HG02588 (cell line): ENCODE data around the gene RPAP3.
A peak's percentile ranks its signal among the peaks of the same experiment; 100 is the strongest.

Experiments
- ATAC-seq: cut with Tn5 transposase; IDR thresholded peaks from one replicate; pipeline ENCODE4 v1.9.1; 2021; ENCODE audit warnings: mild to moderate bottlenecking, moderate library complexity; ENCODE audit not compliant: unreplicated experiment

RPAP3 gene

DNA sequence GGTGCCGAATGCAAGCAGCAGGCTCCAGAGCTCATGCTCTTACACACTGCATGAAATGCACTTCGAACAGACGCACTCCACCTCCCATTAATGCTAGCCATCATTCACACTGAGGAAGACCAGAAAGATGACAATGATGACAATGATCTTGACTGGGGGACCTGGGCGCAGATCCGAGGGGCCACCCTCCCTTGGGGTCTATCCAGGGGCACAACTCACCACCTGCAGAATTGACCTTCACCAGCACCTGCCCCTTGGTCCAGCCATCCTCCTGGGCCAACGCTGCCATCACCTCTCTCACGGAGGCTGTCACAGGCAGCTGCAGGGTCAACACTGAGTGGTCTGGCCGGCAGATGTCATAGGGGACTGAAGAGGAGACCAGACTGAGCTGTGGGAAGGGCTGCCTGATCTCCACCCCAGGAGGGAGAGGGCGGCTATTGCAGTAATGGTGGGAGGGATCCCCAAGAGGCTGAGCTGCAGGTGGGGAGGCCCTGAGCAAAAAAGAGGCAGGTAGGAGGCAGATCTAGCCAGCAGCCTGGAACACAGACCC lies 37.6 kb upstream of the RPAP3 start:
- no peak for ATAC-seq

DNA sequence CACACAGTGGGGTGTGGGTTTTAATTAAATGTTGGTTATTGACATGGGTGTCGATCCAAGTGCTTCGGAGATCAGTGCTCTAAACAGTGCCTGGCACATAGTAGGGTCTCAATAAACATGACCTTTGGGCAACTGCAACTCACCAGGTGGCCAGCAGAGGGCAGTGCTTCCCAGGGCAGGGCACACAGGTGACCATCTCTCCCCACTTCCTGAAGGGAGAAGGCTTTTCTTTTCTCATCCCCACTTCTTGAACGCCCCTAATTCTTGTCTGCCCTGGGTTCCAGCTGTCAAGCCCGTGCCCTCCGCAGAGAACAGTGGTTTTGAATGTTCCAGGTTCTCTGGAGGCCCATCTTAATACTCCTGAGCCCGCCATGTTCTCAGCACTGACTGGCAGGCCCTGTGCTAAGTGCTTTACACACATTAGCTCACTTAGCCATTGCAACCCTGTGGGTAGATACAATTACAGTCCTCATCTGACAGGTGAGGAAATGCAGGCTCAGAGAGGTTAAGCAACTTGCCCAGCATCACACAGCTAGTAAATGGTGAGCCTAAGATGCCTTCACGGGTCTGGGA lies 36.5 kb upstream of the RPAP3 start:
- ATAC-seq, result no peak

- ATAC-seq, result no peak
These were observed 35.5 kb upstream of the RPAP3 start for GRCh38 chr12:47741340-47741703.

DNA sequence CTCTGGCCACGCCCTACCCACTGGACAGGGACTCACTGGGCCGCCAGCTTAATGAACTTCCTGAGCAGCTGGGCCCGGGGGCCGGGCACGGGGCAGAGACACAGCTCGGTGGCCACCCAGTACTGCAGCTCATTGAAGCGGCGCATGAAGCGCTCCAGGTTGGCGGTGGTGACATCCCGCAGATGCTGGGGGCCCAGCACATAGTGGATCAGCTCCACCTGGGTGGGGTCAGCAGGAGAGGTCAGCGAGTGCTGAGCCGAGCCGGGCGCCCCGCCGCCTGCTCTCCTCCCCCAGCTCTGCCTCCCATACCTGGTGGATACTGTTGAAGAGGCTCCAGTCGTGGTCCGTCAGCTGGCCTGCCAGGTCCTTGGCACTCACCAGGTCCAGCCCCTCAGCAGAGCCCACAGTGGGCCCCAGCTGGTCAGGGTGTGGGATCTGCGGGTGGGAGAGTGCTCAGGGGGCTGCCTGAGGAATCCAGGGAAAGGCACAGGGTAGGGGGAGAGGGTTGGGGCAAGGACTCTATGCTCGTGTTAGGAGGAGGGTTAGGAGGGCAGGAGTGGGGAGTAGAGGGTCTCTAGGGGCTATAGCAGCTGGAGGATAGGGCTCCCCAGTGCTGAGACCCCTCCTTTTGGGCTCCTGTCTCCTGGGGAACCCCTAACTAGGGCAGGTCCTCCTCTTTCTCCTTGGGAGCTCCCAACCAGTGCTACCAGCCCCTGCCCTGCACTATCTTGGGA lies 34.9 kb upstream of the RPAP3 start:
- ATAC-seq, result peak; percentile 31

DNA sequence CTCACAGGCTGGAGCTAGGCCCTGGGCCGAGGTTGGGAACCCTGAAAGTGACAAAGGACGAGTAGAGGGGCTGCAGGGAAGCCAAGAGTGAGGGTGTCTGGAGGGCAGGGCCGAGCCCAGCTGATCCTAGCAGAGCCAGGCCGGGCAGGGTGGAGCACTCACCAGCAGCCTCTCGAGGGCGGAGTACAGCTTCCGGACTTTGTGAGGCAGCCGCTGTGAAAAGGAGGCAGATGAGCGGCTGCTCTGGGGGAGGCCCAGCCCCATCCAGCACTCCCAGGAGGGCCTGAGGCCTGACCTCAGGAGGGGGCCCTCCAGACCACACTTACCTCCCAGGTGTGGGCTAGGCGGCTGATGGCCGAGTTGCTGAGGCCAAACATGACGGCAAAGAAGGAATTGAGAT lies 34.1 kb upstream of the RPAP3 start:
- peak; percentile 52 for ATAC-seq

GRCh38 chr12:47739297-47739696 lies 33.5 kb upstream of the RPAP3 start:
- ATAC-seq, result no peak

GRCh38 chr12:47737936-47738594 lies 32.2 kb upstream of the RPAP3 start:
- ATAC-seq, result no peak

DNA sequence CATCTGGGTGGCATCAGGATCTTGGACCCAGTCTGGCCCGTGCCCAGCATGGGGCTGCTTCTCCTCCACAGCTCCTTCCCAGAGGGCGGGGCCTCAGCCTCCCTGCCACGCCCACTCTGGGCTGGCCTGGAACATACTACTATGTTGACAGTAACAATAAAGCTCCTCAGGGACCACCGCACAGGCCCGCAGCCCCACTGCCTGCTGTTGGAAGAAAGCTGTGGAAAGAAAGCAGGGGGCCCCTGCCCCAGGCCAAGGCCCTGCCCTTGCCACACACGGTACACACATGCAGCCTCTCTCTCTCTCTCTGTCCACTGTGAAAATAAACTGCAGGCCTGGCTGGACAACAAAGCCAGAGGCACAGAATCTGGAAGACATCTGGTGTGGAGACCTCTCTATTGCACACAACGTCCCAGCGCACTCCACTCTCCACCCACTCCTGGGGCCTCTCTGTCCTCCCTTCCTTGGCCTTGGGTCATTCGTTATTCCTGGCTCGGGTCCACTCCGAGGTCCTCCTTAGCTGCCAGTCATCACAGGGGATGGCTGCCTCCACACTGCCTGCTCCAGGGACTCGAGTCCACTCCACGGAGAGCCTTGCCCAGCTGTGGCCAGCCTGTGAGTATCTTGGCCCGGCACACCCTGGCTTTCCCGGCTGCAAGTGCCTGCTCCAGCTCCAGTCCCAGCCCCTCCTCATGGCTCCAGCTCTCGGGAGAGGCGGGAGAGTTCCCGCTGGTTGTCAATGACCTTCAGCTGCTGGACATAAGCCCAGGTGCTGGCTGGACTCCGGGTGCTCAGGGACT lies 31.2 kb upstream of the RPAP3 start:
- ATAC-seq, result no peak

- ATAC-seq, result no peak
These were observed 30.4 kb upstream of the RPAP3 start for GRCh38 chr12:47736216-47736615.

DNA sequence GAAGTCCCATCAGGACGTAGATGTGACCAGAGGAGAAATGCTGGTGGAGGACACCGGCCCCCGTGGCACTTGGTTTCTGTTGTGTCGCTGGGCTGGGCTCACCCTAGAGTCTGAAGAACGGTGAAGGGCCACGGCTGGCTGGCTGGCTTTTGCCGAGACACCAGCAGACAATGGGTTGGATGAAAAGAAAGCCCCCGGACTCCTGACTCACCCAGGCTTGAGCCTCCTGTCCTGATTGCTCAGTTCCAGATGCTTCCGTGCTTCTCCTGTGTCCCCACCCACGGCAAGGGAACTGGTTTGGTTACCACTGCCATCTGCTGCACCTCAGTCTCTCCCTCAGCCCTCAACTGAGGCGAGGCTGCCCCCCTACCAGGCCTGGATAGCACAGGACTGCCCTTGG lies 29.8 kb upstream of the RPAP3 start:
- no peak for ATAC-seq

GRCh38 chr12:47734725-47735480 lies 29.1 kb upstream of the RPAP3 start:
- ATAC-seq, result no peak

GRCh38 chr12:47733142-47733541 lies 27.3 kb upstream of the RPAP3 start:
- no peak for ATAC-seq

DNA sequence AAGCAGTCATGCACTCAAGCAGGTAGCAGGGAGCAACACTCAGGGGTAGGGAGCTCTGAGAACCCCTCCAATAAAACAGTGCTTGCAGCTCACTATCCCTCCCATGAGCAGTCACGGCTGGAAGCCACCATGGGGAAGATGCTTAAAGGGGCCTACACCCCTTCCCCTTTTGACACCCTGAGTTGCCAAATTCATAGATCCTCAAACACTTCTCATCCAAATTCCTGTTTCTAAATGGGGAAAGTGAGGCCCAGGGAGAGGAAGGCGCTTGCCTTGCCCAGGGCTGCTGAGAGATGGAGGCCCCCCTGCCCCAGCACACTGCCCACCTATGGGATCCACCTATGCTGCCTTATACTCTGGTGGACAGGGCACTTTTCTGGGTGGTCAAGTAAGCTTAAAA lies 26.7 kb upstream of the RPAP3 start:
- no peak for ATAC-seq

GRCh38 chr12:47731723-47732122 lies 25.9 kb upstream of the RPAP3 start:
- ATAC-seq, result no peak

DNA sequence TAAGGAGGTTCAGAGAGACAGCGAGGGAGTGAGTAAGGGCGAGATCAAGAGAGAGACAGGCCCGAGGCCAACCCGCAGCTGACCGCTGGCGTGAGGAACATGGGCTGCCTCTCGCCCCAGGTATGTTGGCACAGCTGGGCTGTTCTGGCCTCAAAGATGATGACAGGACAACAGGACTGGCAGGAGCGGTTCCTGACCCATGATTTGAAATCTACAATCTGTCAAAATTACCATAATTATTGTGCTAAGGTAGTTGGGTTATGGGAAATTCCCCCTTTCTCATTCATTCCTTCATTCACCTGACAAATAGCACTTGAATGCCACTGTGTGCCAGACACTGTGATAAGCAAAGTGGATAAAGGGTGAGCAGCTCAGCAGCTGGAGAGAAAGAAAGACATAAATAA lies 24.5 kb upstream of the RPAP3 start:
- no peak for ATAC-seq

GRCh38 chr12:47729233-47729632 lies 23.4 kb upstream of the RPAP3 start:
- ATAC-seq, result no peak

GRCh38 chr12:47725893-47726292 lies 20.1 kb upstream of the RPAP3 start:
- ATAC-seq, result peak; percentile 90

DNA sequence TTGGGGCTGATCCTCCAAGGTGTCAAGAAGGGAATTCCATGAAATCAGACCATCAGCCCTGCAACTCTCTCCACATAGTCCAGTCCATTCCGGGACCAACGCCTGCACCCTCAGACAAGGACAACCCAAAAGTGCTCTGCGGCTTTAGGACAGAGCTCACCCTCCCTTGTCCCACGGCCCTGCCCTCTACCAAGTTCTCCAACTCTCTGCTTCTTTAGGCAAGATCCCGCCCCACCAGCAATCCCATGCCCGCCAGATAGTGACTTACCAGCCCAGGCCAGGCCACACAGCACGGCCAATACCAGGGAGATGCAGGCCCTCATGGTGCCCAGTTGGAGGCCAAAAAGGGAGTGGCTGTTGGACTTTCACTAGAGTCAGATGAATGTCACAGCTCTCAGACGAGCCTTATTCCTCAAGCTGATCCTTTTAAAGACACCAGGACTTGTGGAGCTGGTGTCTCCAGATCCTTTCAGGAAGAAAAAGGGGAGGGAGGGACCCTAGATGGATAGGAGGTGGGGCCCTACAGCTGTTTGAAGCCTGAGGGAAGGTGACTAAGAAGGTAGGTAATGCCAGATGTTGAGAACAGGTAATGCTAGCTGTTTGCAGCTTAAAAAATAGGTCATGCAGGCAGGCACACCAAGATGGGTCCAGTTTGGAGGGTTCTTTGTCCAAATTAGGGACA lies 19.4 kb upstream of the RPAP3 start, which contains the start of gene ENDOU:
Gene ENDOU (minus strand): TSS at position 400 of the 682 bp plus-strand sequence. CDS start 77 bp downstream, at position 323.
- ATAC-seq, result no peak

DNA sequence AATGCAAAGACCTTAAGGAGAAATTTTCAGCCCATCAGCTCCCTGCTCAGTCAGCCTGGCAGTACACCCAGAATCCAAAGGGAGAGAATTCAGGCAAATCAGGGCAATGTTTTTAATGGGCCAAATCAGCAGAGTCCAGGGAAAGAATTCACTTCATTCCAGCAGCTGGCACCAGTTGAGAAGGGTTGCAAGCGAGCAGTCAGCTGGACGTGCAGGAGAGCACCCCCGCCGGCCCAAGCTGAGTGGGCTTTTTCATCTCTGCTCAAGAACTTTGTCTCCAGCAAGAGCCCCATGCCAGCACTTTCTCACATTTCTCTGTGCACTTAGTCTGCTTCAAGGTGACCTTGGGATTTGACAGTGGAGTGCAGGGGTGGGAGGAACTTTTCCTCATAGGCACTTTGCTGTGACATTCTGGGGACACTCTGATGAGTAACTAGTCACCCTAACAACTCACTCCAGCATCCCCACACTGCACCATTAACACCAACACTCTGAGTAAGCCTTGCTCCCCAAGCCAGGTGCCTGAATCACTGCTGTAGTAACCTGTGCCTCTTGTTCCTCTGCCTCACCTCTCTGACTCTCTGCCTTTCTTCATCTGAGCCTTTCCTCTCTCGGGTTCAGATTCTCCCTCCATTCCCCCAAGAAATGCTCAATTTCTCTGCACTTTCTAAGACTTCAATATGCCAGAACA lies 17.3 kb upstream of the RPAP3 start:
- no peak for ATAC-seq
